Central memory CD8-positive, alpha-beta T cell (primary cell): ENCODE measurements around the gene CLIP4.

Source experiments
- ATAC-seq: fragments of 150-1000 bp; cut with Tn5 transposase; replicated peaks from 2 replicates; pipeline ENCODE4 v1.10.0; 2022; ENCODE audit warnings: mild to moderate bottlenecking, moderate FRiP score, moderate number of reproducible peaks; ENCODE audit not compliant: poor library complexity, severe bottlenecking; ENCODE audit errors: extremely low read depth
- DNase-seq, 2 donors: peaks; one replicate each; pipeline ENCODE4 v3.0.0; 2021; ENCODE audit warnings: low spot score in 2 of 2
- H3K27ac Mint-ChIP-seq: one replicate; pipeline ENCODE4 v1.8.0; 2022; ENCODE audit warnings: low read depth, mild to moderate bottlenecking, moderate library complexity, mixed read lengths
- H3K27me3 Mint-ChIP-seq: one replicate; pipeline ENCODE4 v1.8.0; 2022; ENCODE audit warnings: mixed read lengths
- H3K36me3 Mint-ChIP-seq: one replicate; pipeline ENCODE4 v1.8.0; 2022; ENCODE audit warnings: mild to moderate bottlenecking, moderate library complexity, mixed read lengths; ENCODE audit not compliant: insufficient read depth
- H3K4me1 Mint-ChIP-seq: one replicate; pipeline ENCODE4 v1.8.0; 2022; ENCODE audit warnings: mixed read lengths
- H3K4me3 Mint-ChIP-seq: one replicate; pipeline ENCODE4 v1.8.0; 2022; ENCODE audit warnings: mild to moderate bottlenecking, moderate library complexity, mixed read lengths
- H3K9me3 Mint-ChIP-seq: one replicate; pipeline ENCODE4 v1.8.0; 2022; ENCODE audit warnings: mixed read lengths

The CLIP4 gene

GRCh38 chr2:29120846-29121245, 5.6 kb downstream of the CLIP4 start:
- peaks cover 33% of the 10 kb centered on the region for H3K36me3 Mint-ChIP-seq
- H3K9me3 Mint-ChIP-seq, result peaks cover 6% of the 10 kb centered on the region
- DNase-seq (no peak), ATAC-seq (no peak)
- H3K27me3 Mint-ChIP-seq, result no peaks in the 10 kb centered on the region
- H3K27ac Mint-ChIP-seq, result no peak overlapping the region
- H3K4me3 Mint-ChIP-seq, result no peak overlapping the region
- peaks cover 68% of the 10 kb centered on the region for H3K4me1 Mint-ChIP-seq

GRCh38 chr2:29123617-29124349, 8.6 kb downstream of the CLIP4 start:
- DNase-seq (no peak), ATAC-seq (no peak)
- Mint-ChIP-seq H3K4me1 (peaks cover 48% of the 10 kb centered on the region), H3K9me3 (peaks cover 6% of the 10 kb centered on the region), H3K27me3 (no peaks in the 10 kb centered on the region), H3K4me3 (no peak overlapping the region), H3K36me3 (peaks cover 32% of the 10 kb centered on the region), H3K27ac (peak overlapping the region; percentile 5)

- H3K9me3 Mint-ChIP-seq, result peaks cover 6% of the 10 kb centered on the region
- H3K27me3 Mint-ChIP-seq, result no peaks in the 10 kb centered on the region
- H3K27ac Mint-ChIP-seq, result no peak overlapping the region
- ATAC-seq (no peak), DNase-seq (no peak)
- H3K4me1 Mint-ChIP-seq, result peaks cover 42% of the 10 kb centered on the region
- peaks cover 31% of the 10 kb centered on the region for H3K36me3 Mint-ChIP-seq
- no peak overlapping the region for H3K4me3 Mint-ChIP-seq
Observed at GRCh38 chr2:29124504-29124903, 9.3 kb downstream of the CLIP4 start.

- peaks cover 35% of the 10 kb centered on the region for H3K36me3 Mint-ChIP-seq
- peaks cover 26% of the 10 kb centered on the region for H3K4me1 Mint-ChIP-seq
- DNase-seq (no peak), ATAC-seq (no peak)
- H3K4me3 Mint-ChIP-seq, result no peak overlapping the region
- H3K27ac Mint-ChIP-seq, result peak overlapping the region; percentile 53
- no peaks in the 10 kb centered on the region for H3K9me3 Mint-ChIP-seq
- H3K27me3 Mint-ChIP-seq, result no peaks in the 10 kb centered on the region
Observed at GRCh38 chr2:29129586-29130281, 14.5 kb downstream of the CLIP4 start.

GRCh38 chr2:29130295-29130694, 15.1 kb downstream of the CLIP4 start:
- Mint-ChIP-seq H3K4me1 (peaks cover 22% of the 10 kb centered on the region), H3K27ac (peak overlapping the region; percentile 53), H3K36me3 (peaks cover 32% of the 10 kb centered on the region), H3K27me3 (no peaks in the 10 kb centered on the region), H3K4me3 (no peak overlapping the region), H3K9me3 (no peaks in the 10 kb centered on the region)
- ATAC-seq (no peak), DNase-seq (no peak)

GRCh38 chr2:29134933-29135332, 19.7 kb downstream of the CLIP4 start:
- H3K9me3 Mint-ChIP-seq, result no peaks in the 10 kb centered on the region
- DNase-seq, result no peak
- H3K27me3 Mint-ChIP-seq, result no peaks in the 10 kb centered on the region
- no peak overlapping the region for H3K27ac Mint-ChIP-seq
- H3K36me3 Mint-ChIP-seq, result peaks cover 34% of the 10 kb centered on the region
- H3K4me3 Mint-ChIP-seq, result no peak overlapping the region
- no peak for ATAC-seq
- H3K4me1 Mint-ChIP-seq, result peaks cover 36% of the 10 kb centered on the region

- peak overlapping the region; percentile 60 for H3K27ac Mint-ChIP-seq
- DNase-seq, result no peak
Observed at GRCh38 chr2:29139152-29139551, 23.9 kb downstream of the CLIP4 start.

GRCh38 chr2:29139731-29140130, 24.5 kb downstream of the CLIP4 start:
- peaks cover 44% of the 10 kb centered on the region for H3K4me1 Mint-ChIP-seq
- H3K27me3 Mint-ChIP-seq, result no peaks in the 10 kb centered on the region
- H3K9me3 Mint-ChIP-seq, result no peaks in the 10 kb centered on the region
- ATAC-seq (no peak), DNase-seq (no peak)
- H3K36me3 Mint-ChIP-seq, result peaks cover 31% of the 10 kb centered on the region
- H3K4me3 Mint-ChIP-seq, result no peak overlapping the region
- no peak overlapping the region for H3K27ac Mint-ChIP-seq

More at GRCh38 chr2:29139152-29139551, 23.9 kb downstream of the CLIP4 start:
- H3K27me3 Mint-ChIP-seq, result no peaks in the 10 kb centered on the region
- no peak for ATAC-seq
- peaks cover 33% of the 10 kb centered on the region for H3K36me3 Mint-ChIP-seq
- no peak overlapping the region for H3K4me3 Mint-ChIP-seq
- H3K9me3 Mint-ChIP-seq, result no peaks in the 10 kb centered on the region
- peaks cover 44% of the 10 kb centered on the region for H3K4me1 Mint-ChIP-seq

- H3K27me3 Mint-ChIP-seq, result no peaks in the 10 kb centered on the region
- ATAC-seq, result no peak
- peaks cover 28% of the 10 kb centered on the region for H3K4me1 Mint-ChIP-seq
- no peak for DNase-seq
- H3K27ac Mint-ChIP-seq, result peak overlapping the region; percentile 47
- H3K4me3 Mint-ChIP-seq, result no peak overlapping the region
- H3K36me3 Mint-ChIP-seq, result peaks cover 38% of the 10 kb centered on the region
- no peaks in the 10 kb centered on the region for H3K9me3 Mint-ChIP-seq
Observed at GRCh38 chr2:29143657-29144056, 28.4 kb downstream of the CLIP4 start.

GRCh38 chr2:29146197-29146596, 31.0 kb downstream of the CLIP4 start:
- ATAC-seq, result no peak
- no peaks in the 10 kb centered on the region for H3K9me3 Mint-ChIP-seq
- no peak overlapping the region for H3K27ac Mint-ChIP-seq
- no peak for DNase-seq
- peaks cover 32% of the 10 kb centered on the region for H3K36me3 Mint-ChIP-seq
- no peaks in the 10 kb centered on the region for H3K27me3 Mint-ChIP-seq
- H3K4me3 Mint-ChIP-seq, result no peak overlapping the region
- peaks cover 8% of the 10 kb centered on the region for H3K4me1 Mint-ChIP-seq

- DNase-seq (no peak), ATAC-seq (no peak)
- Mint-ChIP-seq H3K4me3 (no peak overlapping the region), H3K36me3 (peaks cover 32% of the 10 kb centered on the region), H3K4me1 (no peaks in the 10 kb centered on the region), H3K9me3 (no peaks in the 10 kb centered on the region), H3K27me3 (no peaks in the 10 kb centered on the region), H3K27ac (no peak overlapping the region)
Observed at GRCh38 chr2:29147963-29148362, 32.7 kb downstream of the CLIP4 start.

- ATAC-seq (no peak), DNase-seq (no peak)
- no peak overlapping the region for H3K27ac Mint-ChIP-seq
- no peaks in the 10 kb centered on the region for H3K9me3 Mint-ChIP-seq
- no peaks in the 10 kb centered on the region for H3K4me1 Mint-ChIP-seq
- peaks cover 40% of the 10 kb centered on the region for H3K36me3 Mint-ChIP-seq
- H3K4me3 Mint-ChIP-seq, result no peak overlapping the region
- no peaks in the 10 kb centered on the region for H3K27me3 Mint-ChIP-seq
Observed at GRCh38 chr2:29154610-29155009, 39.4 kb downstream of the CLIP4 start.

GRCh38 chr2:29155578-29155977, 40.4 kb downstream of the CLIP4 start:
- no peak for ATAC-seq
- Mint-ChIP-seq H3K27me3 (no peaks in the 10 kb centered on the region), H3K36me3 (peaks cover 45% of the 10 kb centered on the region)

More at GRCh38 chr2:29155578-29155977, 40.4 kb downstream of the CLIP4 start:
- no peak for DNase-seq
- H3K4me3 Mint-ChIP-seq, result no peak overlapping the region
- no peaks in the 10 kb centered on the region for H3K9me3 Mint-ChIP-seq
- no peak overlapping the region for H3K27ac Mint-ChIP-seq
- H3K4me1 Mint-ChIP-seq, result no peaks in the 10 kb centered on the region
